HG02571 (cell line): Measurements from ENCODE around the gene GPR39.

Experiments used
- ATAC-seq: cut with Tn5 transposase; IDR thresholded peaks from one replicate; pipeline ENCODE4 v1.9.1; 2021; ENCODE audit warnings: mild to moderate bottlenecking, moderate library complexity; ENCODE audit not compliant: unreplicated experiment

The GPR39 gene

DNA sequence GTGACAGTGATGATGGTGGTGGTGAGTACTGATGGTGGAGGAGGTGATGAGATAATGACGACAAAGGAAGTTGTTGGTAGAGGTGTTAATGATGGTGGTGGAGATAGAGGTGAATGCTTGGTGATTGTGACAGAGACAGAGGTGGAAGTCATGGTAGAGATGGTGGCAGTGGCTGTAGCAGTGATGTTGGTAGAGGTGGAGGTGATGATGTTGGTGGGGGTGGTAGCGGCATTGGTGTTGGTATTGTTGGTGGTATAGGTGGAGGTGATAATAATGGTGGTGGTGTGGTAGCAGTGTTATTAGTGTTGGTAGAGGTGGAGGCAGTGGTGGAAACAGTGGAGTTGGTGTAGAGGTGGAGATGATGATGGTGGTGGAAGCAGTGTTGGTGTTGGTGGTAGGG, 217.0 kb downstream of the GPR39 start:
- no peak for ATAC-seq

DNA sequence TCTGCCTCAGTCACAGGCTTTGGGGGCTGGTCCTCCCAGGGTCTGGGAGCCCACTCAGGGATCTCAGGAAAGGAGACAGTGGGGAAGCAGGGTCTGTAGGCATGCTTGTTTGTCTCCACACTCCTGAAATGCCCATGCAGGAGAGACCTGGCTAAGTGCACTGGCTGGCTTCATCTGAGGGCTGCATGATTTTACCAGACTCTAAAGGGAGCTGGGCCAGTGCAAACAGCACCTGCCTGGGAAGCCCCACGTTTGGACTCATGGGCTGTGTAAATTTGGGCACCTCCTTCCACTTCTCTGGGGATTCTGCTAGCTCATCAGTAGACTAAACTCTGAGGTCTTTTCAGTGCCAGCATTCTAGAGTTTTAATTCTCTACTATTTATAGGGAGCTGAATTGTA, 219.7 kb downstream of the GPR39 start:
- no peak for ATAC-seq

DNA sequence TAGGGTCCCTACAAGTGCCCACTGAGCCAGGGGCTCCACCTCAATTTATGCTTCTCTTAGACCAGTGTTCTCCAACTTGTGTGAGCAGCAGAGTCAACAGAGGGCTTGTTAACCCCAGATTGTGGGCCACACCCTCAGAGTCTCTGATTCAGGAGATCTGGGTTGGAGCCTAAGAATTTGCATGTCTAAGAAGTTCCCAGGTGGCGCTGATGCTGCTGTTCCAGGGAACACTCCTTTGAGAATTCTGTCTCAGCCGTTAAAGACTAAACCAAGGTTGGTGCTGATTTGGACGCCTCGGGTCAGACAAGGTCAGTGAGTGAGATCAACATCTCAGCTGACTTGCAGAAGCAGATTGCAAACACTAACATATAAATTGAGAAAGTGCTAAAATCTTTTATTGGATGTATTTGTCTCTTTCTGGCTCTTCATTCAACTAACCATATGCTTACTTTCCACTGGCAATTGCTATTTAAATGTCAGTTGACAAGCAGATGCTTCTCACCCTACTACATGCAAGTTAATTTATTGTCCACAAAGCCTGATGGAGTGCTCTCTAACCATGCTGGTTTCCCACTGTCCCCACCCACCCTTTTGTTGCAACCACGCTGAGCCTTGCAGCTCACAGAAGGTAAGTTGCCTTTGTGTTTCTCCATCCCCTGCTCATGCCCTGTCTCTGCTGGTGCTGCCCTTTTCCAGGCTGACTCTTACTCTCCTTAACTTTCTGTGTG, 221.9 kb downstream of the GPR39 start:
- no peak for ATAC-seq

DNA sequence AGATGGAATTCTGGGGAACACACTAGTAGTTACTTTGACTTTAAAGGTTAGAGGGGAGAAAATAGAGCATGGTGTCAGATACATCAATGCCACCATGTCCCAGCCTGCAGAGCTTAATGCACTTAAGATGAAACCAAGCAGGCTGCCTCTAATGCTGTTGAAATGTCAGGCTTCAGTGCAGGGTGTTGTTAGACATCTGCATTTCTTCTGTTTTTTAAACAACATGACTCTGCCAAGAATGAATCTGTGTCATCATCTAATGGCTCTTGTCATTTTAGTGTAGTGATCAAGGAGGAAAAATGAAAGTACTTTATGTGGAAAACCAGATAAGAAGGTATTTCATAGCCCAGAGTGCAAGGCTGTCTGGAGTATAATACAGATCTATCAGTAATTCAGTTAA, 223.5 kb downstream of the GPR39 start:
- no peak for ATAC-seq

DNA sequence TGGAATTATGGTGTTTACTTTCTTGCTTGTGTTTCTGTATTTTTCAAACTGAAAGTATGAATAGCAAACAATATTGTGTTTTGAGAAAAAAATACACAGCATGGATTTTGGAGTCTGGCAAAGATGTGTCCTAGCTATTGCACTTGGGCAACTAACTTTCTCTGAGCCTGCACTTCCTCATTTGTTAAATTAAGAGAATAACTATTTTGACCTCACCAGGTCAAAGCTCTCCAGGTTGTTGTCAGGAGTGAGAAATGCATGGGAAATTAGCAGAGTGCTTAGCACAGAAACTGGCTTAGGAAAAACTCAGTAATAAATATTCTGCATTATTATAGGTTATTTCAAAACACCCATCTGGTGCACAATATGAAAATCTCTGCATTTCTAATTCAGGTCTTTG, 225.2 kb downstream of the GPR39 start:
- no peak for ATAC-seq

DNA sequence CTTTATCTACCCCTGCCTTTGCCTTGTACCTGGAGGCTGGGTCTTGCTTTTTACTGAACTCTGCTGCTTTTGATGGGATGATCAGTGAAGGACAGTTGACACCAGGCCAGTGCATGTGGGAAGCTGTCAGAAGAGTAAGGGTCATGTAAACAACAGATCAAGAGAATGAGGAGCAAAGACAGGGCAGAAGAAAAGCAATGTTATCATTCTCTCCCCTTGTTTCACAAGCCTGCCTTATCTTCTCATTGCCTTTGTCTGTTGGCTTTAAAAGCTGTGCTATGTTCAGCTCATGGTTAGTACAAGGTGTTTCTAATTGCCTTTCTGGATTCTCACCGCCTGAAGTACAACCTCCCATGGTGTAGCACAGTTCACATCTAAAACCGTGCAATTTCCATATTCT, 225.8 kb downstream of the GPR39 start:
- no peak for ATAC-seq

DNA sequence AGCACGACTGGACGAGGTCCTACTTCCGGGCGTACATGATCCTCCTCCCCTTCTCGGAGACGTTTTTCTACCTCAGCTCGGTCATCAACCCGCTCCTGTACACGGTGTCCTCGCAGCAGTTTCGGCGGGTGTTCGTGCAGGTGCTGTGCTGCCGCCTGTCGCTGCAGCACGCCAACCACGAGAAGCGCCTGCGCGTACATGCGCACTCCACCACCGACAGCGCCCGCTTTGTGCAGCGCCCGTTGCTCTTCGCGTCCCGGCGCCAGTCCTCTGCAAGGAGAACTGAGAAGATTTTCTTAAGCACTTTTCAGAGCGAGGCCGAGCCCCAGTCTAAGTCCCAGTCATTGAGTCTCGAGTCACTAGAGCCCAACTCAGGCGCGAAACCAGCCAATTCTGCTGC, 228.6 kb downstream of the GPR39 start:
- no peak for ATAC-seq

DNA sequence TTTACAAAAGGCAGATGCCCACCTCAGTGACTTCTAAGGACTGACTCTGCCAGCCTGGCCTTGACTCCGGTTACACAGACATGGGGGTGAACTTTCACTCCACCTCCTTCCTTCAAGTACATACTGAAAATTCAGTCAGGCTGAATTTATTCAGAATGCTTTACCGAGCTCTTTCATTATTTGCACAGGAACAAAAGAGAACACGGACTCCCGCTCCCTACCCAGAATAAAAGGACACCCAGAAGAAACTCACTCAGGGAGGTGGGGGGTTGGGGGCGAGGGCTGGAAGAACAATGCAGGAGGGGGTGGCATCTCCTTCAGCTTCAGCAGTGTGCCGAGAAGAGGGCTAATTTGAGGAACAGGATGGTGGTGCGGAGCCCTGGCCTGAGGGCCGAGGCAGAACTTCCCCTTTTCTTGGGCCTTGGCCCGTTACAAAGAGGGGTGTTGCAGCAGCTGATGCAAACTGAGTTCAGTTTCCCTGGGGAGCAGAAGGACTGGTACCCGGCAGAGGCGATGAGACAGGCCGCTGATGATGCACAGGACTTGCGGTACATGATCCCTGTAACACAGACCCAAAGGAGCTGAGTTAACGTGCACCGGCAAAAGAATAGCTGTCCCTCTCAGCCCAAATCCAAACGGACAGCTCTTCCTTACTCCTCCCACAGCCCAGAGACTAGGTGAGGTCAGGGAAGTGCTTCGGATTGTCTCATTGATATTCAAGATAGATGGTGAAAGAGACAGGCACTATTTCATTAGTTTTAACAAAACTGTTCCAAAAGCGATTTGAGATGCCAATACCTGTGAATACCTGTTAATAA, 229.3 kb downstream of the GPR39 start:
- ATAC-seq = no peak

DNA sequence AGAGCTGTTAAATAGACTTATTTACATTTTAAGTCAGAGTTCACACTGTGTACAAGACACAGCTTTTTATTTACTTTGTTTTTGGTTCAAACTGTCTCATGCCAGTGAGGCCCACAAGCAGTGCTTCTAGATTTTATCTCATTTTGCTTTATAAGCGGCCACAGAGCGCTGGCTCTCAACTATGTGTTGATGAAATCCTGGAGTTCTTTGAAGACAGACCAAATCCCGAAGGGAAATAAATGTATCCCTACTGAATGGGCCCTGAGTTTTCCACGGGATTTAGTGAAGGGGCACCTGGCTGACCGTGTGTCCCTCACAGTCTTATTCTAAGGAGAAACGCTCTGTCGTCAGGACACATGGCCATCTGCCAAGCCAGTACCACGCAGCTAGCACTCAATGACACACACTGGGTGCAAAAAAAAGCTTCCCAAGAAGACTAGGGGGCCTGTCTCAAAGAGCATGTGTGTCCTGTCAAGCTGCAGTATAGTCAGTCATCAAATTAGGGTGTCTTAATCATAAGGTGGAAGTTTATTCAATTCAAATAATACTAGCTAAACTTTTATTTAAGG, 230.0 kb downstream of the GPR39 start:
- ATAC-seq = no peak

DNA sequence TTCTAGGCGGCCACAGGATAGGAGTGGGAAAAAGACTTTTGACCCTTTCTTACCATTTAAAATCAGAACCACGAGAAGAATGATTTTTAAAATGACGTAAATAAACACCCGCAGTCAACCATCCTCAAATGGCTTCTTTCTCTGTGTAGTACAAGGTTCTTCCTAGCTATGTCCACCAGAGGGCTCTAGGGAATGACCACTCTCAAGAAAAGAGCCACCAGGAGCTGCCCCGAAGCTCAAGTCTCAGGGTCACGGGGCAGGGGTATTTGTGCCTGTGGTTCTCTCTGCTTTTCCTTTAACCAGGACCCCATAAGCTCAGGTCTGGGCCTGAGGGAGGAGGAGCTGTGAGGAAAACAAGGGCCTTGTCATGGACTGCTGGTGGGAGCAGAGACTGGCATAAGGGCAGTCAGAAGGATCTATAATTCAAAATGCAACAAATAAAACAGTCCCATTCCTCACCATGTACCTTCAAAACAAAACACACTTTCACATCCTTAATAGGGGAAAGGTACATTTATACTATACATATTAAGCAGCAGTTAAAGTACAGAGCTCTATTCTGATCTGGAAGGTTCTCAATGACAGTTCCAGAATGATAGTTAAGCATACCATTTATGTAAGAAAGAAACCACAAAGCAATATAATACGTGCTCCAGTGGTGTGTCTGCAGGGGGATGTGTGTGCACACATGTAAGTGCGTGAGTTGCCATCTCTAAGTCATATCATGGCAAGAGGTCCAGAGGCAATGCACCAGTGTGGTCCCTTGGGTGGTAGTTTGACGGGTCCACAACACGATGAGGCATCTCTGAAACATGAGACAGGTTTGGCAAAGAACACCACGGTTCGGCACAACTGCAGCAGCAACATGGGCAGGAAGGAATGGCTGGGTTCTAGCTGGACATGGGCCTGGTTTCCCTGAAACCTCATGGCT, 234.8 kb downstream of the GPR39 start:
- ATAC-seq = no peak

DNA sequence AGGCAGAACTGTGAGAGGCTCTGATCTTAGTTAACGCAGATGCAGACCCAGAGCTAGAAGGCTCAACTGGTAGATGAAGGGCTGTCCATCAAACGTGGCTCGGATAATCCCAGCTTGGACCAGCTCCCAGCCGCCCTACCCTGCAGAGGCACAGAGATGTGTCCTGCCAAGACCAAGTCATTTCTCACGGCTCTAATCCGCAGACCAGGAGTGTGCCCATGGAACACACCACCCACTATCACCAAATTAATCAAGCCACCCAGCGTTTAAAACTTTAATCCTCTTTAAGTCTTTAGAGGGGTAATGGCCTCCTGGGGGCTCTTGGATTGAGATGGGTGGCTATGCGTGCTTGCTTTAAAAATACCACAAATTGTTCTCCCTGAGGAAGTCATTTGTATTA, 235.9 kb downstream of the GPR39 start:
- no peak for ATAC-seq

DNA sequence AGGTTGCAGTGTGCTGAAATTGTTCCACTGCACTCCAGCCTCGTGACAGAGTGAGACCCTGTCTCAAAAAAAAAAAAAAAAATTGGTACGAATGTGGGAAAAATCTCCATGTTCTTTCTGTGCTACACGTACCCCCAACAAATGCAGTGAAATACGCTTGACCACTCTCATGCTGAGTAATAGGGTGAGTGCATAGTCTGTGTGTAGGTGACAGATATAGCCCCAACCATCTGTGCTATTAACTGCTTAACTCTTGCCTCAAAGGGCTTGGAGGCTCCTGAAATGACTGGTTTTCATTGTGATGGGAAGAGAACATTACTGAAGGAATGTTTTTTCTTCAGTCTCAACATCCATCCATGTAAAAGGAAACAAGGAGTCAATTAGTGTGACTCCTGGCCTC, 237.7 kb downstream of the GPR39 start:
- no peak for ATAC-seq

DNA sequence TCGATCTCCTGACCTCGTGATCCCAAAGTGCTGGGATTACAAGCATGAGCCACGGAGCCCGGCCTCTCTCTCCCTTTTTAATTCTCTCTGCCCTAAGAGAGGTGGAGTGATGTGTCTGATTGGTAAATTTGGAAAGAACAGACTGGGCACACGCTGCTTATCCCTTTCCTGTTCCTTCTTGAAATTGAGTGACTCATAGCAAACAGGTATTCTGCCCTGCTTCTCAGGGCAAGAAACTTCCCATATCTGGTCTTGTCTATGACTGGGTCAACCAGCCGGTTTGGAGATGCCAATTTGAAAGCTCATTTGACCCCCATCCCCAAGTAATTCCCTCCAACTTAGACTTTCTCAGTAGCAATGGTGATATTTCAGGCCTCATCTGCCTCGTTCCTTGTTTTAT, 238.4 kb downstream of the GPR39 start:
- ATAC-seq = no peak

DNA sequence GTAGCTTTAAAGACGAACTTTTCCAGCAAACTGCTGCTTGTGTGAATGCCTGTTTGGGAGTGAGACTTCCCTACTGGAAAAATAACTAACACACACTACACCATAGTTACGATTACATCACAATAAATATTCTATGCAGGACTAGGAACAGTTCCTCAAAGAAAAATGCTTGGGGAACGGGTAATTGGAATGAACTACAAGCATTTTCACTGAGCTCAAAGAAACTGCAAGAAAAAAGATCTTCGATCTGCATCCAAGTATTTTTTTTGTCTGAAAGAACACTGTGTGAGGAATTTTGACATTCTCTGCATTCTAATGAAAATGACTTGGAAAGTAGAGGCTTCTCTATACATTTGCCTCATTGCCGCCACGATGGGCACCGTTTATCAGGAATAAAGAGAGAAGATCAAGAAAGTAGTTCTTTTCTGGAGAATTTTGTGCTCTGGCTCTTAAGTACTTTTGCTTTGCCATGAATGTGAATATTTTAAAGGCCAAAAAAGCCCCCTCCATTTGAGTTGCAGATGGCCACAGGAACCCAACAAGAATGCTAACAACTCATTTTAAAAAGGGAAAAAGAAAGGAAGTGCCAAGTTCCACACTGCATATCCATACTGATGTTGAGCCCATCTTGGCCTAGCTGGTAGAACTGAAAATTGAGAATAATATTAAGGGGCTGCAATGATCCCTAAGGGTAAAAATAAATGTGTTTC, 239.8 kb downstream of the GPR39 start:
- ATAC-seq = no peak

DNA sequence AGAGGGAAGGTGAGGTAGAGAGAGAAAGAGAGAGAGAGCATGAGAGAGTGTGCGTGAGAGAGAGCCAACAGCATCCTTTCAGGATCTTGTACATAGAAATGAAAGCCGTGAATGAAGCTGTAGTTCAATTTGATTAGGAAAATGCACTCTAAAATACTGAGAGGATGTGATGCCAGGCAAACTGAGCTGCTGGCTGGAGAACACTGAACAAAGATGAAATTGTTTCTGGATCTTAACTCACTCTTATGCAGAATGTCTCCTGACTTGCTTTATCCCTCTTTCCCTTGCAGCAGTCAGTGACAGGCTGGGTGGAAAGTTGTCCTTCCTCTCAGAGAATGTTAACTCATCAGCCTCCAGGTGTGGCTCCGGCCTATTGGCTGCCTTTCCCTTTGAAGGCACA, 242.7 kb downstream of the GPR39 start:
- ATAC-seq = no peak

DNA sequence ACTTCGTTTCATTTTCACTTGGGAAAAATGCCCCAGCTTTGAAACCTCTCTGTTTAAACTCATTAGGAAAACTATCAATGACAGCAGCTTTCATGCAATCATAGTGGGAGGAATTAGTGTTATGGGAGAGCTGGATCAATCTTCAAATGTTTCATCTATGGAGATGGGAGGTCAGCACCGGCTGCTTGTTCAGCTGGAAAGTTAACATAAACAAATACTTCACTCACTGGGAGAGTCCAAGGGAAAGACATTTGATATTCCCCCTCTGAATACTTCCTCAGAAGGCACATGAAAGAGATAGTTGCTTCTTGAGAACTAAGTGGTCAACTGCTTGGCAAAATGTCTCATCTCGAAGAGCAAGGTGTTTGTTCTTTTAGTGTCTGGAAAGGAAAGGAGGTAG, 246.1 kb downstream of the GPR39 start:
- no peak for ATAC-seq

DNA sequence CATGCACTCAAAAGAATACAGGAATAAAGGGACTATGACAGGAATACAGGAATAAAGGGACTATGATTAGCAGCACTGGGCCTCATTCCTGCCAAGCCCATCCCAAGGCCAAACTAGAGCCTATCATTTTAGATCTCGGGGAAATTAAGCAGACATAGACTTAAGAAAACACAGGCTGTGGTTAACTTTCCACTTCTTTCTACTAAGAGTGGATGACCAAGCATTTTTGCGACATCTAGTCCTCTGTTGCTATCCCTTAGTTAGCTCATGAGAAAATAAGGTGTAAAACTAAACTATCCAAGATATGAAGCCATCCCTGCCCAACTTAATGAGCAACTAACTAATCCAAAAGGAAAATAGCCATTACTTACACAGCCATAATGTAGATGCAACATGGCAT, 247.5 kb downstream of the GPR39 start:
- no peak for ATAC-seq

DNA sequence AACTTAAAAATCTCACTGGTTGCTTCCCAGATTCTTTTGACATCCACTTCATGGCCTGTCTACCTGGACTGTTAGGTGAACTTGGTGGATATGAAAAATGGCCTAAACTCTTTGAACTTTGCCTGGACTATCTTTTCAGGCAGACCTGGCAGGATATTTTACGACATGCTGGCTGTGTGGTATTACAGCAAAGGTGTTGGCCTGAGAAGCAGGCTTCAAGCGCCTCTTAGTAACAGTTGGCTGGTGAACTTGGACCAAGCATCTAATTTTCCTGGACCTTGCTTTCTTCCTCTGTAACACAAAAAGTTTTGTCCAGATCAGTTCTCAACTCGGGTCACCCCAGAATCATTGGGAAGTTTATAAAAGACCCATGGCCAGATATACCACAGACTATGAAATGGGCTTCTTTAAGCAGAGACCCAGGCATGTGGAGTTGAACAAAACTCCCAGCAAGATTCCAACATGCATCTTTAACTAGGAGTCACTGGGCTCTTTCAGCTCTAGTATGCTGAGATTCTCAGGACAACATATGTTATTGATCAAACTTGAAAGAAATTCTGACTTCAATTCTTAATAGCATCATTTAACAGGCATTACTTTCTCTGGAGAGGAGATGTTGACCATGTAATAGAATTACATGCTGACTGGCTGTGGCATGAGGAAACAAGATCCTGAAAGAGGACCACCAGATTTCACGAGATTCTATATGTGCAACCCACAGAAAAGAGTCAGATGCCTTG, 249.0 kb downstream of the GPR39 start:
- ATAC-seq = no peak

DNA sequence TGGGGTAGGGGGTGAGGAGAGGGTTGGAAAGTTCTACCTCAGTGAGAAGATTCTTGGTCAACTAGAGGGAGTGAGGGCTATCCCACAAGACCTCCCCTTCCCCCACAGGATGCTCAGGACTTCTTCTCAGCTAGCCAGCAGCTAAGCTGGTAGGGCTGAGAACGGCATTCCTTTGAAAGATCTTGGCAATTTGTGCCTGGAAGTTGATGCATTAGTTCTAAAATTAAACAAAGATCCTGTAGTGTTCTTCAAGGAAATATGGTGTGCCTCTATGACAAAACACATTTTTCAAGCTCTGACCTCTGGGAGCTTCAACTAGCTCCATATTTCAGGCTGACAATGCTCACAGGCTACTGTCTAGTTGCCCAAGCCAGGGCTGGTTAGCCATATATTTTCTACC, 251.1 kb downstream of the GPR39 start:
- ATAC-seq = no peak
